Hepatocyte (in vitro differentiated cells): Measurements from ENCODE around the gene RPUSD4. TPM values are rescaled to one million over a fixed set of nuclear protein-coding genes. Genes with fewer than 3 reads are reported as not detected.

Experiments
- DNase-seq: peaks from one replicate; pipeline ENCODE4 v3.0.0-alpha.2; 2016; ENCODE audit warnings: low spot score
- H2AFZ ChIP-seq: fragments of 200-600 bp; sonication (generic); 2 replicates; pipeline ENCODE4 v1.6.0; 2016; ENCODE audit warnings: antibody characterized with exemption, mild to moderate bottlenecking
- H3K27ac ChIP-seq: fragments of 200-600 bp; sonication (generic); 2 replicates; pipeline ENCODE4 v1.5.1; 2016; ENCODE audit warnings: mild to moderate bottlenecking
- H3K27me3 ChIP-seq: fragments of 200-600 bp; sonication (generic); 2 replicates; pipeline ENCODE4 v1.6.1; 2016
- H3K36me3 ChIP-seq: fragments of 200-600 bp; sonication (generic); replicated peaks from 2 replicates; pipeline ENCODE4 v1.5.1; 2016; ENCODE audit warnings: low read depth; ENCODE audit not compliant: insufficient read depth
- H3K4me1 ChIP-seq: fragments of 200-600 bp; sonication (generic); 2 replicates; pipeline ENCODE4 v1.5.1; 2016; ENCODE audit warnings: mild to moderate bottlenecking, moderate library complexity; ENCODE audit not compliant: insufficient read depth
- H3K4me2 ChIP-seq: fragments of 200-600 bp; sonication (generic); 2 replicates; pipeline ENCODE4 v1.6.0; 2016
- H3K4me3 ChIP-seq: fragments of 200-600 bp; sonication (generic); 2 replicates; pipeline ENCODE4 v1.5.1; 2016; ENCODE audit warnings: mild to moderate bottlenecking
- H3K79me2 ChIP-seq: fragments of 200-600 bp; sonication (generic); 2 replicates; pipeline ENCODE4 v1.6.0; 2017; ENCODE audit warnings: mild to moderate bottlenecking
- H3K9me2 ChIP-seq: fragments of 200-600 bp; sonication (generic); replicated peaks from 2 replicates; pipeline ENCODE4 v1.6.0; 2017; ENCODE audit warnings: mild to moderate bottlenecking; ENCODE audit not compliant: insufficient read depth
- H3K9me3 ChIP-seq: fragments of 200-600 bp; sonication (generic); 2 replicates; pipeline ENCODE4 v1.5.1; 2016; ENCODE audit warnings: low read depth, mild to moderate bottlenecking
- H4K20me1 ChIP-seq: fragments of 200-600 bp; sonication (generic); 2 replicates; pipeline ENCODE4 v1.6.0; 2016; ENCODE audit warnings: mild to moderate bottlenecking; ENCODE audit not compliant: insufficient read depth, poor library complexity, severe bottlenecking
- EZH2 ChIP-seq: fragments of 200-600 bp; sonication (generic); IDR thresholded peaks from 2 replicates; pipeline ENCODE4 v1.6.1; 2016; ENCODE audit warnings: antibody characterized with exemption, mild to moderate bottlenecking, borderline replicate concordance
- EZH2phosphoT487 ChIP-seq: fragments of 200-600 bp; sonication (generic); IDR thresholded peaks from one replicate; pipeline ENCODE4 v1.6.1; 2018; ENCODE audit warnings: antibody characterized with exemption, mild to moderate bottlenecking, low read depth, moderate library complexity; ENCODE audit not compliant: unreplicated experiment, severe bottlenecking
- WGBS: methylation state at CpG from one replicate; pipeline ENCODE4 v1.1.6; 2016; ENCODE audit warnings: low lambda C conversion rate; ENCODE audit errors: missing lambda C conversion rate; 5-methylcytosine and 5-hydroxymethylcytosine counted together
- polyA plus RNA-seq: library from polyadenylated mRNA; unstranded; fragments of >200 nt; fragmentation: Nextera tagmentation; extraction: Ambion mirVana; gene quantifications from 2 replicates; pipeline ENCODE4 v1.2.1, GENCODE V29; 2016
- total RNA-seq: library from RNA; depleted of rRNA; stranded (reverse); fragments of >200 nt; gene quantifications from 2 replicates; pipeline ENCODE4 v1.2.3, GENCODE V29; 2014
- TF ChIP-seq, protein P1 (sequence below): fragments of 200-600 bp; sonication (generic); IDR thresholded peaks from 2 replicates; pipeline ENCODE4 v1.5.1; 2016; ENCODE audit warnings: antibody characterized with exemption, mild to moderate bottlenecking; ENCODE audit not compliant: poor library complexity

Gene RPUSD4
- total and polyA plus RNA-seq, 2 experiments from 2014 or later = 16.5 to 26.4 TPM

DNA sequence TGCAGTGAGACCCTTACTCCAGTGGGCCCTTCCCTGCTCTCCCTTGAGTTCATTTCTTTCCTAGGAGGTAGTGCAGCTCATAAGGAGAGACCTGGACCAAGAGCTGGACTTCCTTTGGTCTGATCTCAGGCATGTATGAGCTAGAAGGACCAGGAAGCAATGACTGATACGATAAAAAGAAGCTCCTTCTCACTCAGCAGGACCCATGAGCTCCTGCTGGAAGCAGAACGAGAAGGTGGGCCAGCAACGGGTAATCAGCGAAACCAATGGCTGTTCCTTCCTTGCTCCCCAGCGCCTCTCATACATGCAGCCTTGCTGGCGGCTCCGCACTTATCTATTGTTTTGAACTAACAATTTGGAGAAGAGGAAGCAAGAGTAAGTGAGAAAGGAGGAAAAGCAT, 56.8 kb downstream of the RPUSD4 start:
- no peak overlapping the region for H3K4me3 ChIP-seq
- peaks cover 33% of the 10 kb centered on the region for H3K4me1 ChIP-seq
- H3K4me2 ChIP-seq = no peak overlapping the region
- no peaks in the 10 kb centered on the region for H3K36me3 ChIP-seq
- H4K20me1 ChIP-seq = no peaks in the 10 kb centered on the region
- no peak overlapping the region for H3K27ac ChIP-seq
- no peaks in the 10 kb centered on the region for H3K9me2 ChIP-seq
- no peaks in the 10 kb centered on the region for H3K79me2 ChIP-seq
- no peak for TF ChIP-seq EZH2
- TF ChIP-seq, protein P1, sequence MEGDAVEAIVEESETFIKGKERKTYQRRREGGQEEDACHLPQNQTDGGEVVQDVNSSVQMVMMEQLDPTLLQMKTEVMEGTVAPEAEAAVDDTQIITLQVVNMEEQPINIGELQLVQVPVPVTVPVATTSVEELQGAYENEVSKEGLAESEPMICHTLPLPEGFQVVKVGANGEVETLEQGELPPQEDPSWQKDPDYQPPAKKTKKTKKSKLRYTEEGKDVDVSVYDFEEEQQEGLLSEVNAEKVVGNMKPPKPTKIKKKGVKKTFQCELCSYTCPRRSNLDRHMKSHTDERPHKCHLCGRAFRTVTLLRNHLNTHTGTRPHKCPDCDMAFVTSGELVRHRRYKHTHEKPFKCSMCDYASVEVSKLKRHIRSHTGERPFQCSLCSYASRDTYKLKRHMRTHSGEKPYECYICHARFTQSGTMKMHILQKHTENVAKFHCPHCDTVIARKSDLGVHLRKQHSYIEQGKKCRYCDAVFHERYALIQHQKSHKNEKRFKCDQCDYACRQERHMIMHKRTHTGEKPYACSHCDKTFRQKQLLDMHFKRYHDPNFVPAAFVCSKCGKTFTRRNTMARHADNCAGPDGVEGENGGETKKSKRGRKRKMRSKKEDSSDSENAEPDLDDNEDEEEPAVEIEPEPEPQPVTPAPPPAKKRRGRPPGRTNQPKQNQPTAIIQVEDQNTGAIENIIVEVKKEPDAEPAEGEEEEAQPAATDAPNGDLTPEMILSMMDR = no peak
- TF ChIP-seq EZH2phosphoT487 = no peak
- no peaks in the 10 kb centered on the region for H3K27me3 ChIP-seq
- H2AFZ ChIP-seq = no peak overlapping the region
- DNase-seq = no peak
- 91% methylated on average over 7 of the region's 7 CpGs for WGBS
- H3K9me3 ChIP-seq = no peaks in the 10 kb centered on the region

DNA sequence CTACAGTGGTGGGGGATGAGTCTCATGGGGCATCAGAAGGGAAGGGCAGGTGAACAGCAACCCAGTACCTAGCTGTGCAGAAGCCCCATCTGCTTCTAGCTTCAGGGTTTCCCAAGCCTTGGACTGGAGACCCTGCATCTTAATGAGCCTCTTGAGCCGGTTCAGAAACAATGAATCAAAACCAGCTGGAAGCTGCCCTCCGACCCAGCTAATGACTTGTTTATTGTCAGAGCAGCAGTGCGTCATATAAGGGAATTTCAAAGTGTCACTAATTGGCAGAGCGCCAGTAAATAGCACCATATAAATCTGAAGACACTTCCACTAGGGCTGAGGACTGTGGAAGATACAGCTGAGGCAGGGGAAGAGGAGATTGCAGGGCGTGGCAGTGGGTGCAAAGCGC, 57.5 kb downstream of the RPUSD4 start:
- Histone ChIP-seq H3K27me3 (no peaks in the 10 kb centered on the region), H2AFZ (no peak overlapping the region), H3K9me3 (no peaks in the 10 kb centered on the region), H3K4me1 (peaks cover 28% of the 10 kb centered on the region), H3K79me2 (no peaks in the 10 kb centered on the region), H3K4me2 (no peak overlapping the region), H3K9me2 (no peaks in the 10 kb centered on the region), H3K27ac (peak overlapping the region; percentile 48), H3K36me3 (no peaks in the 10 kb centered on the region), H3K4me3 (no peak overlapping the region), H4K20me1 (no peaks in the 10 kb centered on the region)
- TF ChIP-seq EZH2phosphoT487 = no peak
- TF ChIP-seq EZH2 = no peak
- TF ChIP-seq, protein P1 = no peak
- WGBS = 46% methylated on average over 6 of the region's 6 CpGs
- DNase-seq = peak; percentile 69

DNA sequence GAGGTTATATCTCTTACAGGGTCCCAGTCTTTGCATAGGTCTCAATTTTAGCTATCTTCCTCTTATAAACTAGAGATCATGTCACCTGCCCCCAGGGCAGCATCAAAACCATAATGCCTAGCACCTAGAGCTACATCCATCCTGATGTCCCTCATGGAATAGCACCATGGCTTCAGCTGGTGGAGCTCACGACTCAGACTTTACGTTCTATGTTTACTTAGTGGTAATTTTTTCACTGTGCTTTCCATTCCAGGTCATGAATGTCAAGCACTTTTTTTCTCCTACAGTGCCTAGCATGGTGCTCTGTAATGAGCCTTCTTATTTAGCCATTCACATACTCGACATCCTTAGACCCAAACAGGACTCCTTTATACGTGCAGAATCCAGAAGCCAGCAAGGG, 58.4 kb downstream of the RPUSD4 start:
- peaks cover 26% of the 10 kb centered on the region for H3K4me1 ChIP-seq
- H3K9me2 ChIP-seq = no peaks in the 10 kb centered on the region
- TF ChIP-seq EZH2 = no peak
- TF ChIP-seq, protein P1 = no peak
- no peak for TF ChIP-seq EZH2phosphoT487
- H3K27me3 ChIP-seq = no peaks in the 10 kb centered on the region
- no peaks in the 10 kb centered on the region for H3K9me3 ChIP-seq
- no peak for DNase-seq
- no peak overlapping the region for H2AFZ ChIP-seq
- H4K20me1 ChIP-seq = no peaks in the 10 kb centered on the region
- H3K4me2 ChIP-seq = no peak overlapping the region
- H3K79me2 ChIP-seq = no peaks in the 10 kb centered on the region
- WGBS = 73% methylated on average over 4 of the region's 4 CpGs
- no peak overlapping the region for H3K27ac ChIP-seq
- H3K36me3 ChIP-seq = no peaks in the 10 kb centered on the region
- no peak overlapping the region for H3K4me3 ChIP-seq

DNA sequence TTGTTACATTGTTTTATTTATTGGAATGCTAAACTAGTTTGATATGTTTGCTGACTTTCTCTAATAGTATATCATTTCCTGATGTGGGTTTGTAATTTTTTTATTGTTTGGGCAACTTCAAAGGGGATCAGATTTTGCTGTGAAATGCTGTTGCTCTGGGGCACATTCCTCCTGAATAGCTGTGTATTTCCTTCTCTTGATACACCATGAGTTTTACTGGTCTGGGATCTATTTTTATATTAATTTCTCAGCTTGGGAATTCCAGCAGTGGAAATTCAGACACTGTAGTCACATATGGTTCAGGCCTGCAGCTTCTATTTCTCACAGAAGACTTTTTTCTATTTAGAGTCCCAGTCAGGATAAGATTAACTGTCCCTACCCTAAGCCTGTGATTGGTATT, 58.9 kb downstream of the RPUSD4 start:
- no peak overlapping the region for H3K4me3 ChIP-seq
- no peak overlapping the region for H2AFZ ChIP-seq
- TF ChIP-seq EZH2 (no peak), EZH2phosphoT487 (no peak)
- TF ChIP-seq, protein P1 = no peak
- H3K27ac ChIP-seq = no peak overlapping the region
- no peaks in the 10 kb centered on the region for H3K79me2 ChIP-seq
- no peak for DNase-seq
- H3K9me2 ChIP-seq = no peaks in the 10 kb centered on the region
- no peaks in the 10 kb centered on the region for H3K9me3 ChIP-seq
- H3K4me1 ChIP-seq = peaks cover 26% of the 10 kb centered on the region
- no peak overlapping the region for H3K4me2 ChIP-seq
- H3K27me3 ChIP-seq = no peaks in the 10 kb centered on the region
- no peaks in the 10 kb centered on the region for H3K36me3 ChIP-seq
- H4K20me1 ChIP-seq = no peaks in the 10 kb centered on the region
